Panc1 (cell line): ENCODE results near the gene WWOX. TPM values are rescaled to one million over a fixed set of nuclear protein-coding genes. Genes with fewer than 3 reads are reported as not detected.

ENCODE experiments used
- ATAC-seq: fragments of 200-7000 bp; cut with Tn5 transposase; 2 replicates; pipeline ENCODE4 v1.9.1; 2020; ENCODE audit warnings: mild to moderate bottlenecking, moderate library complexity
- BruUV-seq: library from RNA; stranded (reverse); fragments of 400-500 nt; replicated peaks from 2 replicates; lab custom pipeline; 2021; lab: Mats Ljungman, UMichigan
- CTCF ChIA-PET: fragments of 300-600 bp; sonication (Branson Sonifier 250); formaldehyde crosslinking; loops from one replicate; lab custom pipeline; 2022; ENCODE audit warnings: antibody characterized with exemption; lab: Charles Lee
- POLR2A ChIA-PET: fragments of 300-600 bp; sonication (Branson Sonifier 250); formaldehyde crosslinking; loops from one replicate; lab custom pipeline; 2022; ENCODE audit warnings: antibody characterized with exemption; lab: Charles Lee
- DNase-seq: peaks from one replicate; pipeline ENCODE4 v3.0.0-alpha.2; 2010; ENCODE audit warnings: low read depth, low spot score
- H3K27ac ChIP-seq: 2 replicates; pipeline ENCODE4 v1.5.1; 2011; ENCODE audit warnings: mild to moderate bottlenecking, low read length, inconsistent platforms
- H3K27me3 ChIP-seq: fragments of 200-500 bp; sonication (Bioruptor generic); 2 replicates; pipeline ENCODE4 v1.6.0; 2014; ENCODE audit warnings: low read length, inconsistent platforms; ENCODE audit not compliant: control insufficient read depth, insufficient read depth
- H3K36me3 ChIP-seq: fragments of 200-500 bp; sonication (Bioruptor generic); 2 replicates; pipeline ENCODE4 v1.5.1; 2014; ENCODE audit warnings: inconsistent platforms, mild to moderate bottlenecking, low read length, moderate library complexity; ENCODE audit not compliant: control insufficient read depth, insufficient read depth
- H3K4me1 ChIP-seq: 2 replicates; pipeline ENCODE4 v1.5.1; 2011; ENCODE audit warnings: inconsistent platforms, mild to moderate bottlenecking, low read length, moderate library complexity; ENCODE audit not compliant: control insufficient read depth, insufficient read depth
- H3K4me3 ChIP-seq, 2 experiments: 2 replicates each; pipeline ENCODE4 v1.5.1; 2011 to 2012; ENCODE audit warnings: low read depth in 2 of 2, low read length in 2 of 2, mild to moderate bottlenecking in 2 of 2, inconsistent platforms in 1 of 2, moderate library complexity in 1 of 2
- H3K9me3 ChIP-seq: fragments of 200-500 bp; sonication (Bioruptor generic); 2 replicates; pipeline ENCODE4 v1.5.1; 2014; ENCODE audit warnings: low read depth, mild to moderate bottlenecking, inconsistent platforms, low read length, moderate library complexity; ENCODE audit not compliant: control insufficient read depth, insufficient read depth
- POLR2AphosphoS5 ChIP-seq: IDR thresholded peaks from 2 replicates; pipeline ENCODE4 v1.6.1; 2012; ENCODE audit warnings: mild to moderate bottlenecking, low read depth, low read length, moderate library complexity
- SIN3A ChIP-seq: IDR thresholded peaks from 2 replicates; pipeline ENCODE4 v1.6.1; 2012; ENCODE audit warnings: low read depth, mild to moderate bottlenecking, low read length, moderate library complexity, borderline replicate concordance; ENCODE audit not compliant: insufficient read depth
- TCF7L2 ChIP-seq: IDR thresholded peaks from 2 replicates; pipeline ENCODE4 v1.6.1; 2011; ENCODE audit warnings: mild to moderate bottlenecking, low read depth, low read length, inconsistent platforms
- in situ Hi-C: cut with HindIII; loops from 2 replicates; pipeline ENCODE4 v1.10.0; 2016; ENCODE audit warnings: low sequenced_read_pairs, low pct_unique_long_range_greater_than_20kb
- intact Hi-C: fragments of 100-400 bp; cut with micrococcal nuclease; formaldehyde crosslinking; loops from one replicate; pipeline ENCODE4 v1.10.0; 2022; ENCODE audit not compliant: unreplicated experiment
- total RNA-seq: library from RNA; stranded (reverse); gene quantifications from one replicate; pipeline ENCODE4 v1.2.1, GENCODE V29; 2021; ENCODE audit not compliant: unreplicated experiment
- TF ChIP-seq, protein P1 (sequence below): fragments of 450-650 bp; IDR thresholded peaks from 2 replicates; pipeline ENCODE4 v1.5.1; 2017; ENCODE audit warnings: mild to moderate bottlenecking
- TF ChIP-seq, protein P2 (sequence below), 2 experiments: IDR thresholded peaks; 2 replicates each; pipeline ENCODE4 v1.6.1; 2011 to 2012; ENCODE audit warnings: low read depth in 2 of 2, control low read depth in 1 of 2, low read length in 1 of 2, mild to moderate bottlenecking in 1 of 2, moderate library complexity in 1 of 2; ENCODE audit not compliant: insufficient read depth in 1 of 2

WWOX gene
- total RNA-seq, 1 experiment from 2014 or later: 12.5 TPM

DNA sequence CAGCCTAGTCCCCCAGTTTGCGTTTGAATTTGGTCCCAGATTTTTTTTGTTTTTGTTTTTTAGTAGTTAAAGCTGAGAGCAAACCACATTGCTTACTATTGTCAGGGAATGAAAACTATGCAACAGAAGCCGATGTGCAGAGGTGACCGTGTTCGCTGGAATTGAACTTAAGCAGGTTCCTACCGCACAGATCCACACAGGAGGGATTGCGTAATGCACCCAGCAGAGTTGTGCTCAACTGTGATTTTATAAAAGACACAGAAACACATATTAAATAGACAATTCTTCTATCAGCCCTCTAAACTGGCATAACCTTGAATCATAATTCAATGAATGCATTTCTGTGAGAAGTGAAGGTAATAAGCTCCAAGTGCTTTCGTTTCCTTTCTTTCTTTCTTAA, 443.0 kb downstream of the WWOX start:
- POLR2A ChIA-PET: no interaction called here
- no TSS peak for BruUV-seq
- CTCF ChIA-PET: interaction anchor here (0.6 kb wide), 1 partner anchor 101 kb away, joined by 6 read pairs; no protein-coding TSS in a partner anchor

DNA sequence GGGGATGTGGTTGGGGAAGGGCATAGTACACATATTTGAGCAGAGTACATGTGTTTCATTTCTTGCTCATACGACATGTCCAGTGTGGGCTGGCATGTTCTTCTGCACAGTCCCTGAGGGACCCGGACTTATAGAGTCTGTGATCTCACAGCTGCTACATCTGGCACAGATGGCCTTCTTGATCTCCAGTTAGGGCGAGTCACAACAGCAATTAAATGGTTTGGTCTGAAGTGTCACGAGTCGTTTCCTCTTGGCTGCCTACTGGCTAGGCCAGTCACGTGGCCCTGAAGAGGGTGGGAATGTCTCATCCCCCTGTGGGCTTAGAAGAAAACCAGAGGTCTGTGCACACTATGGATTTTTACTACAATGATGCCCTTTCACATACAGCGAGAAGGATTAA, 443.6 kb downstream of the WWOX start:
- no peak overlapping the region for H3K27ac ChIP-seq

More for the DNA sequence above, 443.0 kb downstream of the WWOX start:
- intact Hi-C loops (no loop called here), in situ Hi-C loops (no loop called here)
- ATAC-seq (no peak), DNase-seq (no peak)
- Histone ChIP-seq H3K4me1 (no peaks in the 10 kb centered on the region), H3K4me3 (no peak overlapping the region), H3K27ac (no peak overlapping the region), H3K9me3 (no peaks in the 10 kb centered on the region), H3K27me3 (no peaks in the 10 kb centered on the region), H3K36me3 (no peaks in the 10 kb centered on the region)
- TF ChIP-seq, protein P1, sequence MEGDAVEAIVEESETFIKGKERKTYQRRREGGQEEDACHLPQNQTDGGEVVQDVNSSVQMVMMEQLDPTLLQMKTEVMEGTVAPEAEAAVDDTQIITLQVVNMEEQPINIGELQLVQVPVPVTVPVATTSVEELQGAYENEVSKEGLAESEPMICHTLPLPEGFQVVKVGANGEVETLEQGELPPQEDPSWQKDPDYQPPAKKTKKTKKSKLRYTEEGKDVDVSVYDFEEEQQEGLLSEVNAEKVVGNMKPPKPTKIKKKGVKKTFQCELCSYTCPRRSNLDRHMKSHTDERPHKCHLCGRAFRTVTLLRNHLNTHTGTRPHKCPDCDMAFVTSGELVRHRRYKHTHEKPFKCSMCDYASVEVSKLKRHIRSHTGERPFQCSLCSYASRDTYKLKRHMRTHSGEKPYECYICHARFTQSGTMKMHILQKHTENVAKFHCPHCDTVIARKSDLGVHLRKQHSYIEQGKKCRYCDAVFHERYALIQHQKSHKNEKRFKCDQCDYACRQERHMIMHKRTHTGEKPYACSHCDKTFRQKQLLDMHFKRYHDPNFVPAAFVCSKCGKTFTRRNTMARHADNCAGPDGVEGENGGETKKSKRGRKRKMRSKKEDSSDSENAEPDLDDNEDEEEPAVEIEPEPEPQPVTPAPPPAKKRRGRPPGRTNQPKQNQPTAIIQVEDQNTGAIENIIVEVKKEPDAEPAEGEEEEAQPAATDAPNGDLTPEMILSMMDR: no peak
- TF ChIP-seq SIN3A (no peak), POLR2AphosphoS5 (no peak), TCF7L2 (no peak)
- TF ChIP-seq, protein P2, sequence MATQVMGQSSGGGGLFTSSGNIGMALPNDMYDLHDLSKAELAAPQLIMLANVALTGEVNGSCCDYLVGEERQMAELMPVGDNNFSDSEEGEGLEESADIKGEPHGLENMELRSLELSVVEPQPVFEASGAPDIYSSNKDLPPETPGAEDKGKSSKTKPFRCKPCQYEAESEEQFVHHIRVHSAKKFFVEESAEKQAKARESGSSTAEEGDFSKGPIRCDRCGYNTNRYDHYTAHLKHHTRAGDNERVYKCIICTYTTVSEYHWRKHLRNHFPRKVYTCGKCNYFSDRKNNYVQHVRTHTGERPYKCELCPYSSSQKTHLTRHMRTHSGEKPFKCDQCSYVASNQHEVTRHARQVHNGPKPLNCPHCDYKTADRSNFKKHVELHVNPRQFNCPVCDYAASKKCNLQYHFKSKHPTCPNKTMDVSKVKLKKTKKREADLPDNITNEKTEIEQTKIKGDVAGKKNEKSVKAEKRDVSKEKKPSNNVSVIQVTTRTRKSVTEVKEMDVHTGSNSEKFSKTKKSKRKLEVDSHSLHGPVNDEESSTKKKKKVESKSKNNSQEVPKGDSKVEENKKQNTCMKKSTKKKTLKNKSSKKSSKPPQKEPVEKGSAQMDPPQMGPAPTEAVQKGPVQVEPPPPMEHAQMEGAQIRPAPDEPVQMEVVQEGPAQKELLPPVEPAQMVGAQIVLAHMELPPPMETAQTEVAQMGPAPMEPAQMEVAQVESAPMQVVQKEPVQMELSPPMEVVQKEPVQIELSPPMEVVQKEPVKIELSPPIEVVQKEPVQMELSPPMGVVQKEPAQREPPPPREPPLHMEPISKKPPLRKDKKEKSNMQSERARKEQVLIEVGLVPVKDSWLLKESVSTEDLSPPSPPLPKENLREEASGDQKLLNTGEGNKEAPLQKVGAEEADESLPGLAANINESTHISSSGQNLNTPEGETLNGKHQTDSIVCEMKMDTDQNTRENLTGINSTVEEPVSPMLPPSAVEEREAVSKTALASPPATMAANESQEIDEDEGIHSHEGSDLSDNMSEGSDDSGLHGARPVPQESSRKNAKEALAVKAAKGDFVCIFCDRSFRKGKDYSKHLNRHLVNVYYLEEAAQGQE (IDR thresholded peaks at IDR 0.05; ENCODE audit: insufficient read depth in 1 of 2, low read depth in 2 of 2, low read length in 1 of 2): no peak

More for the DNA sequence above, 443.6 kb downstream of the WWOX start:
- ChIA-PET CTCF (no interaction called here), POLR2A (no interaction called here)
- Histone ChIP-seq H3K9me3 (no peaks in the 10 kb centered on the region), H3K4me3 (no peak overlapping the region), H3K27me3 (no peaks in the 10 kb centered on the region), H3K4me1 (no peaks in the 10 kb centered on the region), H3K36me3 (no peaks in the 10 kb centered on the region)
- intact Hi-C loops: no loop called here
- BruUV-seq: no TSS peak
- no peak for ATAC-seq
- no peak for DNase-seq
- in situ Hi-C loops: no loop called here
- no peak for TF ChIP-seq SIN3A
- TF ChIP-seq, protein P2 (IDR thresholded peaks at IDR 0.05; ENCODE audit: insufficient read depth in 1 of 2, low read depth in 2 of 2, low read length in 1 of 2): no peak
